CD4-positive, alpha-beta T cell (primary cell): Measurements from ENCODE around the gene TLR8. TPM values are rescaled to one million over a fixed set of nuclear protein-coding genes. Genes with fewer than 3 reads are reported as not detected.

ENCODE experiments used
- ATAC-seq: fragments of 200-7000 bp; cut with Tn5 transposase; one replicate; pipeline ENCODE4 v1.10.0; 2022; ENCODE audit warnings: mild to moderate bottlenecking; ENCODE audit not compliant: poor library complexity
- CTCF ChIA-PET: fragments of 350-600 bp; sonication (Branson Sonifier 250); formaldehyde crosslinking; loops from one replicate; lab custom pipeline; 2021; ENCODE audit warnings: antibody characterized with exemption, inconsistent platforms; lab: Charles Lee
- POLR2A ChIA-PET: fragments of 350-600 bp; sonication (Branson Sonifier 250); formaldehyde crosslinking; loops from one replicate; lab custom pipeline; 2021; ENCODE audit warnings: antibody characterized with exemption, inconsistent platforms; lab: Charles Lee
- DNase-seq, 14 experiments: peaks; one replicate each; pipeline ENCODE4 v3.0.0-alpha.2; 2013 to 2020; ENCODE audit warnings: mixed read lengths in 2 of 14
- H3K27ac ChIP-seq, 2 donors: one replicate each; pipeline versions ENCODE4 v1.5.1 to v1.7.0; 2013; ENCODE audit warnings: low read length in 2 of 2, low read depth in 1 of 2, mild to moderate bottlenecking in 1 of 2
- H3K27me3 ChIP-seq, 2 experiments: 1 replicate in 1 of 2; 2 replicates in 1 of 2; pipeline versions ENCODE4 v1.6.1 to v1.7.0; 2013; ENCODE audit warnings: low read length in 2 of 2, control low read depth in 1 of 2, mild to moderate bottlenecking in 1 of 2, moderate library complexity in 1 of 2; ENCODE audit not compliant: insufficient read depth in 2 of 2, control insufficient read depth in 1 of 2
- H3K36me3 ChIP-seq: one replicate; pipeline ENCODE4 v1.6.1; 2013; ENCODE audit warnings: low read length, control low read depth; ENCODE audit not compliant: insufficient read depth
- H3K4me1 ChIP-seq: one replicate; pipeline ENCODE4 v1.6.1; 2013; ENCODE audit warnings: low read length, control low read depth; ENCODE audit not compliant: insufficient read depth
- H3K4me3 ChIP-seq: one replicate; pipeline ENCODE4 v1.5.1; 2013; ENCODE audit warnings: mild to moderate bottlenecking, low read length, moderate library complexity
- H3K9me3 ChIP-seq, 2 experiments: 1 replicate in 1 of 2; 2 replicates in 1 of 2; pipeline versions ENCODE4 v1.6.1 to v1.7.0; 2013; ENCODE audit warnings: low read length in 2 of 2, mild to moderate bottlenecking in 2 of 2, control low read depth in 1 of 2, moderate library complexity in 1 of 2; ENCODE audit not compliant: control insufficient read depth in 1 of 2, insufficient read depth in 1 of 2
- H3K27ac Mint-ChIP-seq: one replicate; pipeline ENCODE4 v1.8.0; 2020; ENCODE audit warnings: mixed read lengths
- H3K27me3 Mint-ChIP-seq: one replicate; pipeline ENCODE4 v1.8.0; 2021; ENCODE audit warnings: mixed read lengths
- H3K36me3 Mint-ChIP-seq: one replicate; pipeline ENCODE4 v1.8.0; 2021; ENCODE audit warnings: low read depth, mixed read lengths
- H3K4me1 Mint-ChIP-seq: one replicate; pipeline ENCODE4 v1.8.0; 2021; ENCODE audit warnings: low read depth, mixed read lengths
- H3K4me3 Mint-ChIP-seq: one replicate; pipeline ENCODE4 v1.8.0; 2020; ENCODE audit warnings: mild to moderate bottlenecking, mixed read lengths
- H3K9me3 Mint-ChIP-seq: one replicate; pipeline ENCODE4 v1.8.0; 2020; ENCODE audit warnings: mixed read lengths
- intact Hi-C, 2 experiments: fragments of 100-400 bp; cut with DNase I in 1 of 2; cut with micrococcal nuclease in 1 of 2; formaldehyde crosslinking; loops; one replicate each; pipeline versions ENCODE4 v1.15.1 to v1.9.0; 2023 to 2025; cut with DNase I, micrococcal nuclease
- total RNA-seq, 174 experiments: library from RNA in 2 of 174; stranded (reverse) in 2 of 174; gene quantifications; one replicate each; pipeline ENCODE4 v1.2.3 and lab custom pipeline; 2021 to 2026
- TF ChIP-seq, protein P1 (sequence below): fragments of 200-600 bp; IDR thresholded peaks from one replicate; pipeline ENCODE4 v1.8.0; 2022; ENCODE audit warnings: antibody characterized with exemption, mild to moderate bottlenecking

The TLR8 gene
- total RNA-seq, 2 experiments from 2014 or later, result 0.08 TPM

GRCh38 chrX:12892716-12893115, 13.7 kb upstream of the TLR8 start:
- Mint-ChIP-seq H3K27me3 (no peaks in the 10 kb centered on the region), H3K9me3 (no peaks in the 10 kb centered on the region), H3K4me1 (peaks cover 36% of the 10 kb centered on the region), H3K36me3 (no peaks in the 10 kb centered on the region), H3K27ac (no peak overlapping the region), H3K4me3 (no peak overlapping the region)
- Histone ChIP-seq H3K27me3 (no peaks in the 10 kb centered on the region), H3K4me1 (peaks cover 4% of the 10 kb centered on the region), H3K9me3 (no peaks in the 10 kb centered on the region), H3K27ac (no peak overlapping the region), H3K36me3 (no peaks in the 10 kb centered on the region), H3K4me3 (no peak overlapping the region)
- no peak for DNase-seq
- intact Hi-C loops, result loop anchor here in 1 of 2 experiments (2.0 kb wide), 1 partner anchor 78 kb away; no protein-coding TSS in a partner anchor
- ATAC-seq, result no peak
- TF ChIP-seq, protein P1, sequence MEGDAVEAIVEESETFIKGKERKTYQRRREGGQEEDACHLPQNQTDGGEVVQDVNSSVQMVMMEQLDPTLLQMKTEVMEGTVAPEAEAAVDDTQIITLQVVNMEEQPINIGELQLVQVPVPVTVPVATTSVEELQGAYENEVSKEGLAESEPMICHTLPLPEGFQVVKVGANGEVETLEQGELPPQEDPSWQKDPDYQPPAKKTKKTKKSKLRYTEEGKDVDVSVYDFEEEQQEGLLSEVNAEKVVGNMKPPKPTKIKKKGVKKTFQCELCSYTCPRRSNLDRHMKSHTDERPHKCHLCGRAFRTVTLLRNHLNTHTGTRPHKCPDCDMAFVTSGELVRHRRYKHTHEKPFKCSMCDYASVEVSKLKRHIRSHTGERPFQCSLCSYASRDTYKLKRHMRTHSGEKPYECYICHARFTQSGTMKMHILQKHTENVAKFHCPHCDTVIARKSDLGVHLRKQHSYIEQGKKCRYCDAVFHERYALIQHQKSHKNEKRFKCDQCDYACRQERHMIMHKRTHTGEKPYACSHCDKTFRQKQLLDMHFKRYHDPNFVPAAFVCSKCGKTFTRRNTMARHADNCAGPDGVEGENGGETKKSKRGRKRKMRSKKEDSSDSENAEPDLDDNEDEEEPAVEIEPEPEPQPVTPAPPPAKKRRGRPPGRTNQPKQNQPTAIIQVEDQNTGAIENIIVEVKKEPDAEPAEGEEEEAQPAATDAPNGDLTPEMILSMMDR, result no peak
- CTCF ChIA-PET, result no interaction called here
- POLR2A ChIA-PET, result no interaction called here

DNA sequence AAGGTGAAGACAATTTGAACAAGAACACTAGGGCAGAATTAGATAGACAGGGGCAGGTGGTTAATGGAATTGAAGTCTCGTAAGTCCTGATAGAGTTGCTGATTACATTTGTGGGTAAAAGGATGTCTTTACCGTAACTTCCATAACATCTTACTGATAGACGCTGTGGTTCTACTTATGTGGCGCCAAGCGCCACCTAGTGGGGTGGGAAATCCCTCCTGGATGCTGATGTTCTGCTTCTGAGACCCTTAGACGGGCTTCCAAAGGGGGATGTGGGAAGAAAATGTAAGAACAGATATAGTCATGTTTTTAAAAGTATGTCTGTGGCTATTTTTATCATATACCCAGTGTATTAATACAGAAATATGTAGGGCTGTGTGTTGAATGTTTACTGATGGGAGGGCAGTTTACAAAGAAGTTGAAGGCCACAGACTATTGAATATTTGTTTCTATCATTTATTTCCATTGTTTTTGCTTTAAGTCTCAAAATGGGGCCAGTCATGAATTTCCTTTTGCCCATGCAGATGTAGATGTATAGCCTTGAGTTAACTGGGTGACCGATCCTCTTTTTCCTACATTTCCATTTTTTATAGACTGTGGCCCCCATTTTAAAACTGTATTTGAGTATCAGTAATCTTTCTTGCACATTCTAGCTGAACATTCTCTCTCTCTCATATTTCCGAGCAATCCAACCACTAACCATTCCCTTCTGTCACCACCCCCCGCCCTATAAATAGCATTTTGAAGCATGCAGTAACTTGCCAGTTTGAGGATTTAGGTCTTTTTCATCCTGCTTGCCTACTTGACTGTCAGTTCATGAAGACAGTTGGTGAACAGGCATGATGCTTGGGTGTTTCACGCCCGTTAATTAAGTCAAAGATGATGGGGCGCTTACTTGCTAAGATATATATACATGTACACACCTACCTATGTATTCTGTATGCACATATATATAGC, 12.1 kb upstream of the TLR8 start:
- Histone ChIP-seq H3K36me3 (no peaks in the 10 kb centered on the region), H3K9me3 (no peaks in the 10 kb centered on the region), H3K27ac (no peak overlapping the region), H3K4me3 (no peak overlapping the region), H3K4me1 (peaks cover 4% of the 10 kb centered on the region), H3K27me3 (no peaks in the 10 kb centered on the region)
- H3K4me1 Mint-ChIP-seq, result peaks cover 35% of the 10 kb centered on the region
- TF ChIP-seq, protein P1, result peak; percentile 63
- ATAC-seq (peak; percentile 65), DNase-seq (peak; percentile 4 to 66 (median 38))
- H3K27ac Mint-ChIP-seq, result no peak overlapping the region
- POLR2A ChIA-PET, result interaction anchor here (1.2 kb wide), 1 partner anchor 80 kb away, joined by 5 read pairs; no protein-coding TSS in a partner anchor
- intact Hi-C loops, result loop anchor here in 1 of 2 experiments (1.0 kb wide), 1 partner anchor 80 kb away; no protein-coding TSS in a partner anchor
- H3K27me3 Mint-ChIP-seq, result no peaks in the 10 kb centered on the region
- CTCF ChIA-PET, result no interaction called here
- H3K36me3 Mint-ChIP-seq, result no peaks in the 10 kb centered on the region
- H3K4me3 Mint-ChIP-seq, result no peak overlapping the region
- H3K9me3 Mint-ChIP-seq, result no peaks in the 10 kb centered on the region

DNA sequence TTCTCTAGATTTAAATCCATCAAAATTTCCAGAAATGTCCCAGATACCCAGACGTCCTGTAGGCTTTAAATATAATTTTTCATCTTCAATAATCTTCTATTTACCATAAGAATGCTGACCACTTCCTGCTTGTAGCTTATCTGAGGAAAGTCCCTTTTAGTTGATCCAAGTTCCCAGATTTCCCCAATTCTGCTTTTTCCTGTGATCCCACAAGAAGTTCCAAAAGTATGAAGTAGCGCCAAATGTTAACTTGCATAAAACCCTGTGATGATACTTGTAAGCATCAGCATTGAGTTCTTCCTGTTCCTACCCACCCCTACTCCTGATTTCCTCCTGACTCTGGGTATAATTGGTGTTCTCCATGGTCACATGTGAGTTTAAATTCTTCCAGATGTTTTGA, 10.6 kb upstream of the TLR8 start:
- CTCF ChIA-PET, result interaction anchor here (0.7 kb wide), 1 partner anchor 87 kb away, joined by 3 read pairs; no protein-coding TSS in a partner anchor
- DNase-seq (no peak), ATAC-seq (no peak)
- Histone ChIP-seq H3K4me1 (peaks cover under 1% of the 10 kb centered on the region), H3K4me3 (no peak overlapping the region), H3K9me3 (no peaks in the 10 kb centered on the region), H3K27me3 (no peaks in the 10 kb centered on the region), H3K27ac (no peak overlapping the region), H3K36me3 (no peaks in the 10 kb centered on the region)
- no peak overlapping the region for H3K4me3 Mint-ChIP-seq
- intact Hi-C loops, result no loop called here
- TF ChIP-seq, protein P1, result no peak
- H3K27ac Mint-ChIP-seq, result no peak overlapping the region
- H3K36me3 Mint-ChIP-seq, result no peaks in the 10 kb centered on the region
- POLR2A ChIA-PET, result no interaction called here
- no peaks in the 10 kb centered on the region for H3K27me3 Mint-ChIP-seq
- peaks cover 20% of the 10 kb centered on the region for H3K4me1 Mint-ChIP-seq
- H3K9me3 Mint-ChIP-seq, result no peaks in the 10 kb centered on the region
